ENCODE data around the gene RIMOC1.
"Not testable (repeated sequence)": the region's sequence is repeated elsewhere in the genome, so short reads cannot be mapped to it uniquely, and the experiment has no call there.

RIMOC1 gene

DNA sequence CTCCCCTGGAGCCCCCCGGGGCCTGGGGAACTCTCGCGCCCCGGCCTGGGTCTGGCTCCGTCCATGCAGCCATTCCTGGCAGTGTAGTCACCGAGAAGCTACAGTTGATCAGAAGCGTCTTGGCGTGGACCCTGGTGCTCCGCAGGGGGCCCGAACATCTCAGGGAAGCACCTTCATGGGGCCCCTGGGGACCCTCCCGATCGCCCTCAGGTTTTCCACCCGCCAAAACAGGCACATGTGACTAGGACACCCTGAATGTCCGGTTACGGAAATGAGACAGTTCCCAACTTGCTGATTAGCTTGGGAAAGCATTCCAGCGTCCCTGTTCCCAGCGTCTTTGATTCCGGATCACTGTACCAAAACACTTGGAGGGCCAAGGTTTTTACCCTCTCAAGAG lies 21.4 kb downstream of the RIMOC1 start:
- peak overlapping the region; percentile 71 for H3K4me3 ChIP-seq (ENCODE audit: low read depth, low read length)
- TF ChIP-seq, protein P1, sequence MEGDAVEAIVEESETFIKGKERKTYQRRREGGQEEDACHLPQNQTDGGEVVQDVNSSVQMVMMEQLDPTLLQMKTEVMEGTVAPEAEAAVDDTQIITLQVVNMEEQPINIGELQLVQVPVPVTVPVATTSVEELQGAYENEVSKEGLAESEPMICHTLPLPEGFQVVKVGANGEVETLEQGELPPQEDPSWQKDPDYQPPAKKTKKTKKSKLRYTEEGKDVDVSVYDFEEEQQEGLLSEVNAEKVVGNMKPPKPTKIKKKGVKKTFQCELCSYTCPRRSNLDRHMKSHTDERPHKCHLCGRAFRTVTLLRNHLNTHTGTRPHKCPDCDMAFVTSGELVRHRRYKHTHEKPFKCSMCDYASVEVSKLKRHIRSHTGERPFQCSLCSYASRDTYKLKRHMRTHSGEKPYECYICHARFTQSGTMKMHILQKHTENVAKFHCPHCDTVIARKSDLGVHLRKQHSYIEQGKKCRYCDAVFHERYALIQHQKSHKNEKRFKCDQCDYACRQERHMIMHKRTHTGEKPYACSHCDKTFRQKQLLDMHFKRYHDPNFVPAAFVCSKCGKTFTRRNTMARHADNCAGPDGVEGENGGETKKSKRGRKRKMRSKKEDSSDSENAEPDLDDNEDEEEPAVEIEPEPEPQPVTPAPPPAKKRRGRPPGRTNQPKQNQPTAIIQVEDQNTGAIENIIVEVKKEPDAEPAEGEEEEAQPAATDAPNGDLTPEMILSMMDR (IDR thresholded peaks at IDR 0.05; ENCODE audit: control insufficient read depth, extremely low read depth, insufficient read depth) = no peak
- DNase-seq (ENCODE audit: low read depth) = no peak

DNA sequence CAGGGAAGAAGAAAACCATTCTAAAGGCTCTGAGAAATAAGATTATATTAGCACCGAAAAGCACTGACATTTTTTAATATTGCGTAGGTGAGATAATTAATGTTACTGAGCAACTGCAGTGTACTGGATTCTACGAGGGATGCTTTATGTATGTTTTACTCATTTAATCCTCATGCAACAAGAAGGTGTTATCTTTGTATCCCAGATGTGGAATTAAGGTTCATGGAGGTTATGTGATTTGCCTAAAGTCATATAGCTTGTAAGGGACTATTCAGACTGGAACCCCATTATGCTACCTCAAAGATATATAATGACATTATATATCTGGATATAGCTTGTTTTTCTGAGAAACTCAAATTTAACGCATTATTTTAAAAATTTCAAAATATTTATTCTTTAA lies 23.5 kb downstream of the RIMOC1 start:
- no peak for DNase-seq (ENCODE audit: low read depth)
- TF ChIP-seq, protein P1 (IDR thresholded peaks at IDR 0.05; ENCODE audit: control insufficient read depth, extremely low read depth, insufficient read depth) = no peak

DNA sequence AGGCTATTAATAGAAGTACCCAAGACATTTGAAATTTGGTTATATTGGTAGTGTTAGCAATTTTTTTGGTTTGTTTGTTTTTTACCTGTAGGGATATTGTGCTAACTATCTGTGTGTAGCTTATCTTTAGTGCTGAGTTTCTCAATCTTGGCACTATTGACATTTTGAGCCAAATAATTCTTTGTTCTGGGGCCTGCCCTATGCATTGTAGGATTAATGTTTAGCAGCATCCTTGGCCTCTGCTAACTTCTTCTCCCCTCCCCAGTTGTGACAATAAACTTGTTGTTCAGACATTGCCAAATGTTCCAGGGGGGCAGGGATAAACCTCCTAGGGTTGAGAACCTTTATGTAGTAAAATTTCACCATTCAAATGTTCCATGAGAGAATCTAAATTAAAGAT lies 24.9 kb downstream of the RIMOC1 start:
- DNase-seq (ENCODE audit: low read depth) = no peak
- TF ChIP-seq, protein P1 (IDR thresholded peaks at IDR 0.05; ENCODE audit: control insufficient read depth, extremely low read depth, insufficient read depth) = no peak
- H3K4me3 ChIP-seq (ENCODE audit: low read depth, low read length) = no peak overlapping the region

More for the DNA sequence above, 23.5 kb downstream of the RIMOC1 start:
- H3K4me3 ChIP-seq (ENCODE audit: low read depth, low read length) = no peak overlapping the region

DNA sequence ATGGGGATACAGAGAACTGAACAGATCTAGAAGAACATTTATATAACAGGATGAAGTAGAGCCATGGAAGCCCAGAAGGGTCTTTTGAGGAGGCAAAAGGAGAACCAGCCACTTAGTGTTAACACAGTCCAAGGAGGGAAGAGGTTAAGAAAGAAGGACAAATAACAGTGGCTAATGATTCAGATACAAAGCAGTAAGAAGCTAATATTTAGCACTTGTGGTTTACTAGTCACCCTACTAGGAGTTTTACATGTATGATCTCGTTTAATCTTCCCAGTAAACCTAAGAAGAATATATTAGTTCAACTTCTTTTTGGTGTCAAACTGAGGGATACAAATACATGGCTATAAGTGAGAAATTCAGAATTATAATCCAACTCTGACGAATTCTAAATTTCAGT lies 28.6 kb downstream of the RIMOC1 start:
- no peak for DNase-seq (ENCODE audit: low read depth)
- TF ChIP-seq, protein P1 (IDR thresholded peaks at IDR 0.05; ENCODE audit: control insufficient read depth, extremely low read depth, insufficient read depth) = no peak
- no peak overlapping the region for H3K4me3 ChIP-seq (ENCODE audit: low read depth, low read length)

DNA sequence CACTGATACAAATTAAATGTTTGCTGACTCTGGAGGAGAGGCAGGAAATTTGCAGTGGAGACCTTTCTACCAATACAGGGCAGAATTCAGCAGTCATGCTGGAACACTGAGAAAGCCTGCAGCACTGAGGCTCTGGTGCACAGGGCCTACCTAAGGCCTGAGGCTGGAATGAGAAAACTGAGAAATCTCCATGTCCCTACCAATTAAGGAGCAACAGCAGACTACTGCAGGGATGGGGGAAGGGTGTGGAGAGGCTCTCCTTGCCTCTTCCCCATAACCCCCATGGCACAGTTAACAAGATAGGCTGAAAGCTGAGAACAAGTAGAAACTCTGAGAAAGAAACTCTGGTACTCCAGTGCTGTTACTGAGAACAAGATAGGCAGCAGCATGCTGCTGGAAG lies 31.4 kb downstream of the RIMOC1 start:
- no peak for DNase-seq (ENCODE audit: low read depth)
- TF ChIP-seq, protein P1 (IDR thresholded peaks at IDR 0.05; ENCODE audit: control insufficient read depth, extremely low read depth, insufficient read depth) = no peak
- H3K4me3 ChIP-seq (ENCODE audit: low read depth, low read length) = no peak overlapping the region

DNA sequence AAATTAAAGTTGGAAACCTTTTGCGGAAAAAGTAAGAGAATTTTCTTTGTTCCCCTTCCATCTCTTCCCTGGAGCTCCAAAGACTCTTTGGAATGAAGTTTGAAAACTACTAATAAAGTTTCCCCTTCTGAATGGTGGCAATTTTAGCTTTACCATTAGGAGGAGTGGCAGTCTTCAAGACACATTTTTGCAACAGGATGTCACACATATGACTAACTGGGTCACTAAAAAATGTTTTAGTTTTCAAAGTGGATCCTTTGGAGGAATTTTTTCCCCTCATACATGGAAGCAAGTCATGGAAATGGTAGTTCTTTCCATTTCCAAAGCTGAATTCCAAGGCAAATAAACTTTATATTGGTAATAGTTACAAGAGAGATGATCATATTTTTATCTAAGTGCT lies 36.5 kb downstream of the RIMOC1 start:
- H3K4me3 ChIP-seq (ENCODE audit: low read depth, low read length) = no peak overlapping the region
- no peak for DNase-seq (ENCODE audit: low read depth)
- TF ChIP-seq, protein P1 (IDR thresholded peaks at IDR 0.05; ENCODE audit: control insufficient read depth, extremely low read depth, insufficient read depth) = no peak

DNA sequence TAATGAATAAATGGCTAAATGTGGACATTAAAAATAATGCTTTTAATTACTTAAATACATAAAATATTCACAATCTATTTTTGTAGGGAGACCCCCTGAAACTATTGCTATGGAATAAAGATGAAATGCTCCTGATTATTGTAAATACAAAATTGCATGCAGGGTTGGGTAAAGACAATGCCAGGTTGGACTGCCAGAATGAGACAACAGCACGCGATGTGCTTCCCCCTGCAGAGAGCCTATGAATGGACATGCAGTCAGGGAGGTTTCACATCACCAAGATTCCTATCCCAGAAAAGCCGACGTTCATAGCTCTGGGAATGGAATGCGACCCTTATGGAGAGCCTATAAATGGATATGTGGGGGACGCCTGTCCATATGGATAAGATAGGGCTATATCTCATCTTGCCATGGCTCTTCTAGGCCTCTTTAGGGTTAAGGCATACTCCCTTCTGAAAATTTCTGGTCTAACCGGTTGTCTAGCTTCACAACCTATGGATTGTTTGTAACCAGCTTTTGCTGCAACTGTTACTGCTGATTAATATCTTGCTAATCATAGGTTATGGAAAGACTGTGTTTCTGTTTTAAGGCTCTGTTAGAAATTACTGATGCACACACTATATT lies 41.3 kb downstream of the RIMOC1 start:
- not testable (repeated sequence) for H3K4me3 ChIP-seq (ENCODE audit: low read depth, low read length); DNase-seq (ENCODE audit: low read depth)

All from LNCaP clone FGC (cell line).